D341Med (cell line): ENCODE data around the gene WIZ.

ENCODE experiments used
- DNase-seq: peaks from one replicate; pipeline ENCODE4 v3.0.0; 2012; ENCODE audit warnings: low spot score

The WIZ gene

GRCh38 chr19:15430526-15431120, 19.1 kb downstream of the WIZ start:
- DNase-seq = no peak

GRCh38 chr19:15429825-15430467, 19.8 kb downstream of the WIZ start:
- DNase-seq = no peak

- no peak for DNase-seq
Measured at GRCh38 chr19:15428956-15429824, 20.6 kb downstream of the WIZ start.

GRCh38 chr19:15427991-15428471, 21.7 kb downstream of the WIZ start:
- DNase-seq = no peak

- no peak for DNase-seq
Measured at GRCh38 chr19:15427350-15427700, 22.4 kb downstream of the WIZ start.

- DNase-seq = no peak
Measured at GRCh38 chr19:15426485-15427349, 23.0 kb downstream of the WIZ start.

- DNase-seq = no peak
Measured at GRCh38 chr19:15425321-15425950, 24.3 kb downstream of the WIZ start.

- DNase-seq = no peak
Measured at GRCh38 chr19:15424692-15425272, 25.0 kb downstream of the WIZ start.

GRCh38 chr19:15424121-15424520, 25.6 kb downstream of the WIZ start:
- DNase-seq = no peak

- no peak for DNase-seq
Measured at GRCh38 chr19:15423130-15423529, 26.6 kb downstream of the WIZ start.

GRCh38 chr19:15422296-15423075, 27.3 kb downstream of the WIZ start:
- no peak for DNase-seq

GRCh38 chr19:15421721-15422260, 28.0 kb downstream of the WIZ start:
- peak; percentile 82 for DNase-seq

GRCh38 chr19:15421136-15421695, 28.5 kb downstream of the WIZ start:
- DNase-seq = no peak

GRCh38 chr19:15419413-15420025, 30.2 kb downstream of the WIZ start:
- no peak for DNase-seq

GRCh38 chr19:15418579-15419412, 31.0 kb downstream of the WIZ start, which contains the start of gene AKAP8L:
Gene AKAP8L (minus strand): TSS chr19:15418988. CDS start chr19:15418923, 65 bp downstream.
- DNase-seq = peak; percentile 95

GRCh38 chr19:15418231-15418578, 31.6 kb downstream of the WIZ start:
- DNase-seq = peak; percentile 72

- no peak for DNase-seq
Measured at GRCh38 chr19:15417699-15418098, 32.1 kb downstream of the WIZ start.

GRCh38 chr19:15412832-15413231, 36.9 kb downstream of the WIZ start:
- DNase-seq = peak; percentile 24
